HG03045 (cell line): Measurements from ENCODE around the gene OR52E6.

Source experiments
- ATAC-seq: cut with Tn5 transposase; IDR thresholded peaks from one replicate; pipeline ENCODE4 v1.9.1; 2021; ENCODE audit warnings: mild to moderate bottlenecking, moderate library complexity; ENCODE audit not compliant: unreplicated experiment

The OR52E6 gene

GRCh38 chr11:5807580-5807979 lies 34.1 kb downstream of the OR52E6 start:
- ATAC-seq, result no peak

- ATAC-seq, result no peak
Measured at GRCh38 chr11:5803982-5804381, 37.7 kb downstream of the OR52E6 start.

GRCh38 chr11:5796541-5796940 lies 45.2 kb downstream of the OR52E6 start:
- no peak for ATAC-seq

- ATAC-seq, result no peak
Measured at GRCh38 chr11:5791165-5791564, 50.5 kb downstream of the OR52E6 start, which contains the start of gene OR52N1. Gene OR52N1, minus strand, starts transcription at chr11:5791265. Its CDS starts 2,449 bp downstream, at chr11:5788816.
